Measurements from ENCODE around the gene ADAMTS9. TPM values are rescaled to one million over a fixed set of nuclear protein-coding genes. Genes with fewer than 3 reads are reported as not detected.

ADAMTS9 gene
- total and polyA plus RNA-seq, 2 experiments from 2014 or later, result 60.5 to 168 TPM

- Histone ChIP-seq H3K4me3 (no peak overlapping the region), H3K4me1 (ENCODE audit: low read depth) (peaks cover 6% of the 10 kb centered on the region), H3K9me3 (ENCODE audit: low read depth) (no peaks in the 10 kb centered on the region), H3K27me3 (no peaks in the 10 kb centered on the region), H3K27ac (no peak overlapping the region), H3K36me3 (peaks cover 33% of the 10 kb centered on the region)
- TF ChIP-seq, protein P1, sequence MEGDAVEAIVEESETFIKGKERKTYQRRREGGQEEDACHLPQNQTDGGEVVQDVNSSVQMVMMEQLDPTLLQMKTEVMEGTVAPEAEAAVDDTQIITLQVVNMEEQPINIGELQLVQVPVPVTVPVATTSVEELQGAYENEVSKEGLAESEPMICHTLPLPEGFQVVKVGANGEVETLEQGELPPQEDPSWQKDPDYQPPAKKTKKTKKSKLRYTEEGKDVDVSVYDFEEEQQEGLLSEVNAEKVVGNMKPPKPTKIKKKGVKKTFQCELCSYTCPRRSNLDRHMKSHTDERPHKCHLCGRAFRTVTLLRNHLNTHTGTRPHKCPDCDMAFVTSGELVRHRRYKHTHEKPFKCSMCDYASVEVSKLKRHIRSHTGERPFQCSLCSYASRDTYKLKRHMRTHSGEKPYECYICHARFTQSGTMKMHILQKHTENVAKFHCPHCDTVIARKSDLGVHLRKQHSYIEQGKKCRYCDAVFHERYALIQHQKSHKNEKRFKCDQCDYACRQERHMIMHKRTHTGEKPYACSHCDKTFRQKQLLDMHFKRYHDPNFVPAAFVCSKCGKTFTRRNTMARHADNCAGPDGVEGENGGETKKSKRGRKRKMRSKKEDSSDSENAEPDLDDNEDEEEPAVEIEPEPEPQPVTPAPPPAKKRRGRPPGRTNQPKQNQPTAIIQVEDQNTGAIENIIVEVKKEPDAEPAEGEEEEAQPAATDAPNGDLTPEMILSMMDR (IDR thresholded peaks at IDR 0.05; ENCODE audit: low read depth, low read length), result no peak
- DNase-seq (ENCODE audit: low read depth in 1 of 2, low spot score in 1 of 2), result no peak
These were observed 127.0 kb downstream of the ADAMTS9 start for GRCh38 chr3:64560791-64561190.

- Histone ChIP-seq H3K36me3 (peaks cover 32% of the 10 kb centered on the region), H3K9me3 (ENCODE audit: low read depth) (no peaks in the 10 kb centered on the region), H3K27ac (no peak overlapping the region), H3K27me3 (no peaks in the 10 kb centered on the region), H3K4me3 (no peak overlapping the region), H3K4me1 (ENCODE audit: low read depth) (peaks cover 6% of the 10 kb centered on the region)
- no peak for DNase-seq (ENCODE audit: low read depth in 1 of 2, low spot score in 1 of 2)
- TF ChIP-seq, protein P1 (IDR thresholded peaks at IDR 0.05; ENCODE audit: low read depth, low read length), result no peak
These were observed 128.2 kb downstream of the ADAMTS9 start for GRCh38 chr3:64559588-64559987.

DNA sequence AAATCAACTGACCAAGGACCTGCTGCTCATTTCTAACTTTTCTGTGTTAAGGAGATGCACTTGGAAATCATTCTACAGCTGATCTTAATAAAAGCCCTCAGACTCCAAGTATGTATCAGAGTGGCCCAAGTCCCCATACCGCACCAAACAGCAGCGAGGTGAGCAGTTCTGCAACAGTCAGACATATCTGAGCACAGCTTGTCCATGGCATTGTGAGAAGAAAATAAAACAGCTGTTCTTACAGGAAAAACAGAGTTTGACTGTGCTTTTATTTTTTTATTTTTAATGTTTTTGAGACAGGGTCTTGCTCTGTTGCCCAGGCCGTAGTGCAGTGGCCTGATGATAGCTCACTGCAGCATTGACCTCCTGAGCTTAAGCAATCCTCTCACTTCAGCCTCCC lies 131.8 kb downstream of the ADAMTS9 start:
- no peak for DNase-seq (ENCODE audit: low read depth in 1 of 2, low spot score in 1 of 2)
- Histone ChIP-seq H3K36me3 (peaks cover 34% of the 10 kb centered on the region), H3K4me1 (ENCODE audit: low read depth) (no peaks in the 10 kb centered on the region), H3K4me3 (no peak overlapping the region), H3K27ac (no peak overlapping the region), H3K27me3 (no peaks in the 10 kb centered on the region), H3K9me3 (ENCODE audit: low read depth) (no peaks in the 10 kb centered on the region)
- TF ChIP-seq, protein P1 (IDR thresholded peaks at IDR 0.05; ENCODE audit: low read depth, low read length), result no peak

- DNase-seq (ENCODE audit: low read depth in 1 of 2, low spot score in 1 of 2), result no peak
- Histone ChIP-seq H3K4me3 (no peak overlapping the region), H3K27me3 (no peaks in the 10 kb centered on the region), H3K4me1 (ENCODE audit: low read depth) (no peaks in the 10 kb centered on the region), H3K36me3 (peaks cover 38% of the 10 kb centered on the region), H3K9me3 (ENCODE audit: low read depth) (no peaks in the 10 kb centered on the region), H3K27ac (no peak overlapping the region)
- TF ChIP-seq, protein P1 (IDR thresholded peaks at IDR 0.05; ENCODE audit: low read depth, low read length), result no peak
These were observed 132.4 kb downstream of the ADAMTS9 start for GRCh38 chr3:64555351-64555750.

DNA sequence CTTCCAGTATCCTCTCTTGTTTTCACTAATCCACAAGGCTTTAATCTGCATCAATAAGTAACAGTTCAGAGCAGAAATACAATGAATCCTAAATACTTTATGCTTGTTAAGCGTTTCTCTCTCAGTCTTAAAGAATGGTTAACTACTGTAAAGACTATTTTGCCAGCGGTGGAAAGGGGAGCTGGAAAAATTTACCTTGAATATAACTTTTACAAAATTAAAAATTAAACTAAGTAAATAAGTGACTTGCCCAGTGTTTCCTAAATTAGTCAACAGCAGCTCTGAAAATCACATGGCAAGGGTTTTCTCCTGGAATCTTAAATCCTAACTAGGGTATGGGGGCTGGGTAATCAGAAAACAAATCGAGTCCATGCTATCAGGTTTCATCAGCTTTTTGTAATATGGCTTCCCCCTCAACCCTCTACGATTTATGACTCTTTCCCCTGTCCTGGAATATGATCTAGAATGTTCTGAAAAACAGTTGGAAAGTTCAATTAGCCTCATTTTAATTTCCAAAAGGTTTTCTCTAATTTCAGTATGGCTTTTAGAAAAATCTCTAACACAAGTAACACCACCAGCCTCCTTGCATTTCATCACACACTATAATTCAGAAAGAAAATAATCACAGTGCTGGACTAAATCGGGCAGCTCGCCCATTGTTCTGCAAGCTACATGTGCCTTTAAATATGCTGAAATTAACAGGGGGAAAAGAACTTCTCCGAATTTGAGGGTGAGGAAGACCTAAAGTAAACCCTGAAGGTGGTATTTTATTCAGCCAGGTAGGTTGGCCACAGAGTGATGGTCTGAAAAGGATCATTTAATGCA lies 133.5 kb downstream of the ADAMTS9 start:
- DNase-seq (ENCODE audit: low read depth in 1 of 2, low spot score in 1 of 2), result no peak
- Histone ChIP-seq H3K4me3 (no peak overlapping the region), H3K27me3 (no peaks in the 10 kb centered on the region), H3K4me1 (ENCODE audit: low read depth) (no peaks in the 10 kb centered on the region), H3K9me3 (ENCODE audit: low read depth) (no peaks in the 10 kb centered on the region), H3K27ac (no peak overlapping the region), H3K36me3 (peaks cover 35% of the 10 kb centered on the region)
- TF ChIP-seq, protein P1 (IDR thresholded peaks at IDR 0.05; ENCODE audit: low read depth, low read length), result no peak

All from cardiac muscle cell (in vitro differentiated cells and primary cell).